Vagina (tissue), 2 donors: ENCODE data around the gene RAPGEF4.

ENCODE experiments used
- CTCF ChIP-seq, 3 experiments: fragments of 450-650 bp in 2 of 3; fragments of 200-600 bp in 1 of 3; sonication (generic) in 1 of 3; IDR thresholded peaks; one replicate each; pipeline ENCODE4 v1.5.1; 2017 to 2019; ENCODE audit warnings: antibody characterized with exemption in 3 of 3, mild to moderate bottlenecking in 2 of 3, moderate library complexity in 2 of 3
- POLR2A ChIP-seq, 2 donors: fragments of 450-650 bp; IDR thresholded peaks; one replicate each; pipeline ENCODE4 v1.6.1; 2017; ENCODE audit warnings: antibody characterized with exemption in 2 of 2, mild to moderate bottlenecking in 2 of 2, moderate library complexity in 2 of 2
- POLR2AphosphoS5 ChIP-seq, 2 donors: sonication (generic); formaldehyde crosslinking; IDR thresholded peaks; one replicate each; pipeline ENCODE4 v1.9.0; 2017; ENCODE audit warnings: antibody characterized with exemption in 2 of 2, mild to moderate bottlenecking in 2 of 2, low read depth in 1 of 2; ENCODE audit not compliant: insufficient read depth in 1 of 2

GRCh38 chr2:172842511-172843265 lies 107.0 kb downstream of the RAPGEF4 start:
- TF ChIP-seq CTCF (IDR thresholded peaks at IDR 0.05) (no peak), POLR2AphosphoS5 (IDR thresholded peaks at IDR 0.05; ENCODE audit: insufficient read depth in 1 of 2, low read depth in 1 of 2) (no peak), POLR2A (IDR thresholded peaks at IDR 0.05) (no peak)
